ENCODE measurements around the gene PLPPR5. TPM values are rescaled to one million over a fixed set of nuclear protein-coding genes. Genes with fewer than 3 reads are reported as not detected.

PLPPR5 gene
- total and polyA plus RNA-seq, 2 of the 4 experiments (the other 2 are of a cell fraction) = under 0.01 to 0.05 TPM

DNA sequence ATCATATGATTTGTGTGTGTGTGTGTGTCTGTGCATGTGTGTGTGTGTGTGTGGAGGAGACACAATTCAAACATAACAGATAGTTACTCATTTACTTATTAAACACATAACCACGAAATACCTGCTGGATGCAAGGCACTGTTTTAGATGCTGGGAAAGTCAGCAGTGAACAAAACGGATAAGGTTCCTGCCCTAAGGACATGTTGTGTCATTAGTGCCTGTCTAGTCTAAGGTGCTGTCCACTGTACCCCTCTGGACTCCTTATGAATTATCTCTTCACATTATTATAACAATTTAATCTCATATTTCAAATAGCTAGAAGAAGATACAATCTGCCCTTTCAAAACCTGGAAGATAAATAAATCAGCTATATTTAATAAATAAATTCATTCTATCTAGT is 162.4 kb downstream of the PLPPR5 start:
- Histone ChIP-seq H3K27ac (ENCODE audit: insufficient read depth, low read length) (no peak overlapping the region), H2AK9ac (replicated peaks; ENCODE audit: low read depth, low read length, poor library complexity) (no peak overlapping the region), H2AK5ac (ENCODE audit: low read depth, low read length) (no peak overlapping the region), H3K4me3 (ENCODE audit: insufficient read depth, low read depth, low read length) (no peak overlapping the region), H3K9me3 (ENCODE audit: control insufficient read depth, insufficient read depth, low read length) (no peaks in the 10 kb centered on the region), H2AFZ (replicated peaks; ENCODE audit: low read length, poor library complexity) (no peak overlapping the region), H3K36me3 (ENCODE audit: control insufficient read depth, insufficient read depth, low read length) (no peaks in the 10 kb centered on the region), H3K14ac (replicated peaks; ENCODE audit: low read depth, low read length) (no peak overlapping the region), H3K4me2 (ENCODE audit: low read depth, low read length) (no peak overlapping the region), H4K91ac (ENCODE audit: insufficient read depth, low read depth, low read length) (no peak overlapping the region), H3K4me1 (ENCODE audit: control insufficient read depth, insufficient read depth, low read length) (no peaks in the 10 kb centered on the region), H3K9me1 (ENCODE audit: insufficient read depth, low read length) (no peaks in the 10 kb centered on the region), H3K56ac (ENCODE audit: extremely low read depth, insufficient read depth, low read length) (no peak overlapping the region), H4K5ac (ENCODE audit: low read depth, low read length) (no peak overlapping the region), H2BK5ac (ENCODE audit: low read depth, low read length, poor library complexity, severe bottlenecking) (no peak overlapping the region), H3K18ac (ENCODE audit: low read depth, low read length) (no peak overlapping the region), H2BK15ac (ENCODE audit: low read depth, low read length) (no peak overlapping the region), H3K23ac (ENCODE audit: low read depth, low read length) (no peak overlapping the region), H2BK120ac (ENCODE audit: low read depth, low read length) (no peak overlapping the region), H2BK20ac (ENCODE audit: low read depth, low read length) (no peak overlapping the region), H3K9ac (ENCODE audit: low read depth, low read length) (no peak overlapping the region), H4K20me1 (ENCODE audit: insufficient read depth, low read length) (no peaks in the 10 kb centered on the region), H3K4ac (ENCODE audit: low read depth, low read length) (no peak overlapping the region), H3K27me3 (ENCODE audit: control insufficient read depth, insufficient read depth, low read length) (no peaks in the 10 kb centered on the region), H4K8ac (ENCODE audit: low read depth in 2 of 2, low read length in 2 of 2) (no peak overlapping the region), H3K79me1 (ENCODE audit: low read depth in 1 of 2, low read length in 2 of 2) (no peaks in the 10 kb centered on the region)
- in situ Hi-C loops (cut with MboI; ENCODE audit: low sequenced_read_pairs) (no loop called here), dilution Hi-C loops (cut with HindIII; ENCODE audit: low sequenced_read_pairs, unreplicated experiment) (no loop called here), intact Hi-C loops (cut with micrococcal nuclease) (no loop called here)
- WGBS, 2 experiments (ENCODE audit: extremely low coverage in 2 of 2, insufficient read length in 1 of 2) = 60% methylated on average over 1 of the region's 2 CpGs; no CpG with 5 or more reads in 1 of the 2 experiments
- no TSS peak for BruUV-seq (replicated peaks)
- DNase-seq (no peak), ATAC-seq (ENCODE audit: low read depth) (no peak)
- ChIA-PET CTCF (no interaction called here), POLR2A (ENCODE audit: unreplicated experiment) (no interaction called here)
- no peak for TF ChIP-seq POLR2A (IDR thresholded peaks at IDR 0.05; ENCODE audit: low read depth, low read length)
- TF ChIP-seq RFX5 (IDR thresholded peaks at IDR 0.05; ENCODE audit: low read depth, low read length) = no peak
- no peak for TF ChIP-seq CEBPB (IDR thresholded peaks at IDR 0.05; ENCODE audit: low read depth, low read length)
- TF ChIP-seq SMC3 (IDR thresholded peaks at IDR 0.05; ENCODE audit: low read depth, low read length) = no peak
- no peak for TF ChIP-seq FOS (IDR thresholded peaks at IDR 0.05; ENCODE audit: low read depth, low read length)
- TF ChIP-seq, protein P1, sequence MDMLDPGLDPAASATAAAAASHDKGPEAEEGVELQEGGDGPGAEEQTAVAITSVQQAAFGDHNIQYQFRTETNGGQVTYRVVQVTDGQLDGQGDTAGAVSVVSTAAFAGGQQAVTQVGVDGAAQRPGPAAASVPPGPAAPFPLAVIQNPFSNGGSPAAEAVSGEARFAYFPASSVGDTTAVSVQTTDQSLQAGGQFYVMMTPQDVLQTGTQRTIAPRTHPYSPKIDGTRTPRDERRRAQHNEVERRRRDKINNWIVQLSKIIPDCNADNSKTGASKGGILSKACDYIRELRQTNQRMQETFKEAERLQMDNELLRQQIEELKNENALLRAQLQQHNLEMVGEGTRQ (IDR thresholded peaks at IDR 0.05; ENCODE audit: low read depth, low read length) = no peak
- TF ChIP-seq MAZ (IDR thresholded peaks at IDR 0.05; ENCODE audit: borderline replicate concordance, low read depth, low read length) = no peak
- TF ChIP-seq, protein P2, sequence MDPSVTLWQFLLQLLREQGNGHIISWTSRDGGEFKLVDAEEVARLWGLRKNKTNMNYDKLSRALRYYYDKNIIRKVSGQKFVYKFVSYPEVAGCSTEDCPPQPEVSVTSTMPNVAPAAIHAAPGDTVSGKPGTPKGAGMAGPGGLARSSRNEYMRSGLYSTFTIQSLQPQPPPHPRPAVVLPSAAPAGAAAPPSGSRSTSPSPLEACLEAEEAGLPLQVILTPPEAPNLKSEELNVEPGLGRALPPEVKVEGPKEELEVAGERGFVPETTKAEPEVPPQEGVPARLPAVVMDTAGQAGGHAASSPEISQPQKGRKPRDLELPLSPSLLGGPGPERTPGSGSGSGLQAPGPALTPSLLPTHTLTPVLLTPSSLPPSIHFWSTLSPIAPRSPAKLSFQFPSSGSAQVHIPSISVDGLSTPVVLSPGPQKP (IDR thresholded peaks at IDR 0.05; ENCODE audit: borderline replicate concordance, low read depth, low read length) = no peak
- TF ChIP-seq MXI1 (IDR thresholded peaks at IDR 0.05; ENCODE audit: borderline replicate concordance, low read depth, low read length) = no peak
- TF ChIP-seq RCOR1 (IDR thresholded peaks at IDR 0.05; ENCODE audit: insufficient replicate concordance, low read length) = no peak
